OCI-M1 (cell line): ENCODE measurements around the gene INKA1.
"Not testable (repeated sequence)": the region's sequence is repeated elsewhere in the genome, so short reads cannot be mapped to it uniquely, and the experiment has no call there.

ENCODE experiments used
- DNase-seq: peaks from one replicate; lab custom pipeline; 2025; lab: John Stamatoyannopoulos, UW

Gene INKA1

DNA sequence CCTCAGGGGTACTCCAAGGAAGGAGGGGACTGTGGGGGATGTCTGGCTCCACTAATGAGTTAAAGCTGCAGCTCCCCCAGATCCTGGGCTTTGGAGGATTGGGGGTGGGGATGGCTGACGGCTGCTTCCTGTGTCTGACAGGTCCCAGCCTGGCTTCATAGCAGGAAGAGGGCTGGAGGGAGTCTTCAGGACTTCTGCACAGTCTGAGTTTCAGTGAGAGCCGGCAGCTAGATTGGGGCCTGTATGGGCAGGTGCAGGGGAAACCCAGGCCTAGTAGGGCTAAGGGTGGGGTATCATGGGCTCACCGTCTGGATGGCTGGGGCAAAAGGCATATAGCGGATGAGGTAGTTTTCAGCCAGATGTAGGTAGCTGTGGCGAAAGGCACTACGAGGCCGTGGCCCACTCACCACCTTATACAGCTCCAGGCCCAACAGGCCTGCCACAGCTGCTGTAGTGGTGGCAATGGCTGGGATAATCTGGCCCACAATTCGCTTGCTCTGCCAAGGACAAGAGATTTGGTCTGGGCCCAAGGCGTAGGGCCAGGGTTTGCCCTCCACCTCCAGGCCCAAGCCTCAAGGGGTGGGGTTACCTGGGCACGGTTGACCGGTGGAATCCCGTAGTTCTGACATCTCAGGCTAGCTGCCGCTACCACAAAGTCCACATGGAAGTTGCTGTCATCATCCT lies 4.5 kb downstream of the INKA1 start:
- no peak for DNase-seq

DNA sequence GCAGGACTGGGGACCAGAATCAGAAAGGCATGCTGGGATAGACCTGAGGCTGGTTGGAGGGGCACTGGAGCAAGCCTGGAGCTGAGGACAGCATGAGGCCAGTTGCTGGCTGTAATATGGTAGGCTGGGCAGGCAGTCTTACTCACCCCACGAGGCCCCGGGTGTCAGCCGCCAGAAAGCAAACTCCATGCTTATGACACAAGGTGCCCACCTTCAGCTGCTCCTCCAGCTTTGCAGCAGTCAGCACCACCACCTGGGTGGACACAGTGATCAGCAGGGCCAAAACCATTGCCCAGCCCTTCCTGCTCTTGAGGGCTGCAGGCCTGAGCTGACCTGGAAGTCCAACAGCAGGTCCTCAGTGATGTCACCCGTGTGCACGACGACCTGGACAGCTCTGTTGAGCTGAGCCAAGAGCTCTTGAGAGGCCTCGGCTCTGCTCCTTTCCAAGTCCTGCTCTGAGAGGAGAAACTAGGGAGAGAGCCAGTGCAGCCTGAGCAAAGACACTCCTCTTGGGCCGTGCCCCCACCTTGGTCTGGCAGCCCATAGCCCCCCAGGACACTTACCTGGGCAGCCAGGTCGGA lies 9.9 kb downstream of the INKA1 start:
- no peak for DNase-seq

DNA sequence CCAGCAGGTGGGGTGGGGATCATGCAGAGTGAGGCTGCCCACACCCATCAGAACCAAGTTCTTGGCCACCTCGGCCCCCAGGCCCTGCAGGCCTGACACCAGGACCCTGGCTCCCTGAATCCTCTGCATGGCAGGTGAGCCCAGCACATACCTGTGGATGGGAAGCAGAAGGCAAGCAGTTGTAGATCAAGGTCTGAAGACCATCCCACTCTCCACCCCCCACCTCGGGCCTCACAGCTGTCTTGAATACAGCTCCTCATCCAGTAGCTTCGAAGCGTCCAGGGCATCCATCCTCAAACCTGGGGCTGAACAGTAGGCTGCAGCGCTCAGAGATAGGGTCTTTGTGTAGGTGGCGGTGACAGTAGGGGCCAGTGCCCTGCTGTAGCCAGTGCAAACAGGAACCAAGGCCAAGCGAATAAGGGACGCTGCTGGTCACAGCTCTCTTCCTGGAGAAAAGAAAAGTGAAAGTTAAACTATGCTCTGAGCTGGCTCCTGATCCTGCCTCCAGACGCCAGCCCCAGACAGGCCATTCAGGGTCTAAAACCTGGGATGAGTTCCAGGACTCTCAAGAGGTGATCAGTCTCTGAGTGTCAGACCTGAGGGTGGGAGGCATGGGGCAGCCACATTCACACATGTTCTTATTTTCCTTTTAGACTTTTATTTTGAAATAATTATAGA lies 10.6 kb downstream of the INKA1 start, which contains the start of gene UBA7:
Gene UBA7 (minus strand): TSS at position 457 of the 678 bp plus-strand sequence. CDS start 166 bp downstream, at position 291.
- DNase-seq = peak; percentile 83

DNA sequence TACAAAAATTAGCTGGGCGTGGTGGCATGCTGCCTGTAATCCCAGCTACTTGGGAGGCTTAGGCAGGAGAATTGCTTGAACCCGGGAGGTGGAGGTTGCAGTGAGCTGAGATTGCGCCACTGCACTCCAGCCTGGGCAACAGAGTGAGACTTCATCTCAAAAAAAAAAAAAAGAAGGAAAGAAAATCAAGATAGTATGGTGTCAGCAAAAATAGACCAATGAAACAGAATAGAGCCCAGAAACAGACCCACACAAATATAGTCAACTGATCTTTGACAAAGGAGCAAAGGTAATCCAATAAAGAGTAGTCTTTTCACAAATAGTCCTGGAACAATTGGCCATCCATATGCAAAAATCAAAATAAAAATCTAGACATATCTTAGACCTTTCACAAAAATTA lies 20.1 kb downstream of the INKA1 start:
- DNase-seq = not testable (repeated sequence)

DNA sequence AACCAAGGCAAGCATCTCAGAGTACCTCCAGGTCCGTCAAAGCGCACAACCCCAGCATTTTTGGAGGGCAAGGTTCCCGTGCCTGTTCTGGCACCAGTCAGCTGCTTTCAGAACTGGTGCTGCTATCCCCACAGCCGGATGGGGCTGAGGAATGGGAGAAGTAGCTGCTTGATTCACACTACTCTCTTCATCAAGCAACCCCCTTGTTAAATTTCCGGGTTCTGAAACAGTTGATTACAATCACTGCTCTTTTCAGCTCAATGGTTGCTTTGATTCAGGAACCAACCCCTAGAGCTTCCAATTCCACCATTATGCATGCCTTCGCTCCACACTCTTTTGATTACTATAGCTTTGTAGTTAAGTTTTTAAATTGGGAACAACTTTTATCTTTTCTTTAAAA lies 23.0 kb downstream of the INKA1 start:
- no peak for DNase-seq

DNA sequence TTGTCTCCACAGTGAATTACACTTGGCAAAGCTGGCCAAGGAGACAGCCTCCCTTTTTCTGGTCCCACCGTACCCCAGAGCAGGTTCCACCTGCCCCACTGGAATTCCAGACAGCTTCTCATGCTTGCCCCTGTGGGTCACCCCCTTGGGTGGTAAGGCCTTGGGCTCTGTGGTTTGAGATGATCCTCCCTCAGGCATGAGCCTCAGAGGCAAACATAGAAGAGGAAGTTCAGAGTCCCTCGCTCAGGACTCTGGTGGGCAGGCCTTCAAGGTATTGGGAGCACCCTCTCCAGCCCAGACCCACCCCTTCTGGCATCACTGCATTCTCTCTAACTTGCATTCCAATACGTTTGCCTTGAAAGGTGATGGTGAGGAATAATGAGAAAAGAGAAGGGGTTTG lies 28.3 kb downstream of the INKA1 start:
- no peak for DNase-seq

DNA sequence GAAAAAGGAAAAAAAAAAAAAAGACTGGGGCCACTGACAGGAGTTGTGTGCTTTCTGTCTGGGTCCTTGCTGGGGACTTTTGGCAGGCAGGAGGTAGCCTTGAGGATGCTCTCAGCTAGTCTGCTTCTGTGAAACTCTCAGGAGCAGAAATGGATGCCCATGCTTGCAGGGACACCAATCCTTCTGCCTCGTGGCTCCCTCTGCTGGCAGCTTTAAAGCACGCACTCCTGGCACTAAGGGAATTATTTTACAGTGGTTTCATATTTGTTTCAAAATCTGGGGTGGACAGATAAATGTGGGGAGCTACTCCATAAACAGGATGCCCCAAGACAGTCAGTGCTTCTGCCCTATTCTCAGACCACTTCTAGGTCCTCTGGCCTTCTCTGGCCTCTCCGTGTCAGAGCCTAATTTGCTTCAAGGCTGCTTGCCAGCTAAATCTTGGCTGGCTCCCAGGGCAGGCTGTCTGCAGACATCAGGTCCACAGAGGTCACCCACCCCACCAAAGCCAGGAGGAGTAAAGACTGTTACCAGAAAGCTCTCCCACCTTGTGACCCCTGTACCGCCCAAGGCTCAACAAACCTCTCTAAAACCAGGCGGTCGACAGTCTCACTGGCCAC lies 36.2 kb downstream of the INKA1 start:
- peak; percentile 74 for DNase-seq

DNA sequence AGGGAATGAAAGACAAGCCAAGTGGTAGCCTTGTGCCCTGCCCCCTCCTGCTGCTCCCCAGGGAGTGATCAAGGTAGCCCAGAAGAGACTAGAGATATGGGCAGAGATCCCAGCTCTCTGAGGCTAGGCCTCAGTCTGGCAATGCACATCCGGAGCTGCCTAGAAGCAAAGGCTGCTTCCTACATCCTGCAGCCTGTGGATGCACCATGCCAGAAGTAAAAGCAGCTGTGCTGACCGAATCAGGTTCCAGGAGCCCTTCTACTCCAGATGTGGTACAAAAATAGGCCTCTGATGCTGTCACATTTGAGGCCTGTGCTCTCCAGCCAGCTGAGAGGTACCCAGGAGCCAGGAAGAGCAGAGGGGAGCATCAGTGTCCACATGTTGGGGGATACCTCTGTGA lies 37.3 kb downstream of the INKA1 start:
- DNase-seq = no peak

DNA sequence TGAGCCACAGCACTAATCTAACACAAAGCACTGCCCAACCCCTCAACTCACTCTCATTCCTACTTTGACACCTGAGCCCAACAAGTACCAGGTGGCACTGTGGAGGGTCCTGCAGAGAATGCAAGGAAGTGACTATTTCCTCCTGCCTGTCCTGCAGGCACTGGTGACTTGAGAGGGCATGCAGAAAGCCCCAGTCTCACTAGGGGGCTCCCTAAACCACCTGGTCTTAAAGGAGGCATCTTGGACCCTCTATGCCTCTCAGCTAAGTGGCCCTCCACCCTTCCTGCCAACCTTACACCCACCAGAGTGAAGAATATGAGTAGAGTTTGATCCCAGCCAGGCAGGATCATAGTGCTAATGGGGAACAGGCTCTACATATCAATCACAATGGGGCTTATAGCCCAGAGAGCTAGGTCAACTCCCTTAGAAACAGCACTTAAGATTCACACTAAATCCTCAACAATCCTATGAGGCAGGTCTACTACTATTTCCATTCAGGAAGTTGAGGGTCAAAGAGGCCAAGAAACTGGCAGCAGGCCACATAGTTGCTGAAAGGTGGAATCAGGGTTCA lies 38.1 kb downstream of the INKA1 start:
- DNase-seq = peak; percentile 49

DNA sequence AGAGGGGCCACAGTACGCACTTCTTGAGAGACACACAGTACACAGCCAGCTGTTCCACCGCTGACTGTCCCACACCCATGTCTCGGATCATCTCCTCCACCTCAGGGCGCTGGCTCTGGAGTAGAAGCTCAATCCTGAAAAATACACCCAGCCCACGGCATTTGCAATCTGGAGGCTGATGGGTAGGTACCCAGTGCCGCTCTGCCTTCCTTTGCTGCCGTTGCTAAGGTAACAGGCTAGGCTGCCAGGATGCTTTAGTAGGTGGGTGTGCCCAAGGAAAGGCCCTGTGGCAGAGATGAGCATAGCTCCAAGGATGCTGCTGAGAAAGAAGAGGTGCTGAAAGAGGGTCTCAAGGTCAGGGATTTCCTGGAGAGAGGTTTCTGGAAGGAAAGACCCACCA lies 38.7 kb downstream of the INKA1 start:
- no peak for DNase-seq

DNA sequence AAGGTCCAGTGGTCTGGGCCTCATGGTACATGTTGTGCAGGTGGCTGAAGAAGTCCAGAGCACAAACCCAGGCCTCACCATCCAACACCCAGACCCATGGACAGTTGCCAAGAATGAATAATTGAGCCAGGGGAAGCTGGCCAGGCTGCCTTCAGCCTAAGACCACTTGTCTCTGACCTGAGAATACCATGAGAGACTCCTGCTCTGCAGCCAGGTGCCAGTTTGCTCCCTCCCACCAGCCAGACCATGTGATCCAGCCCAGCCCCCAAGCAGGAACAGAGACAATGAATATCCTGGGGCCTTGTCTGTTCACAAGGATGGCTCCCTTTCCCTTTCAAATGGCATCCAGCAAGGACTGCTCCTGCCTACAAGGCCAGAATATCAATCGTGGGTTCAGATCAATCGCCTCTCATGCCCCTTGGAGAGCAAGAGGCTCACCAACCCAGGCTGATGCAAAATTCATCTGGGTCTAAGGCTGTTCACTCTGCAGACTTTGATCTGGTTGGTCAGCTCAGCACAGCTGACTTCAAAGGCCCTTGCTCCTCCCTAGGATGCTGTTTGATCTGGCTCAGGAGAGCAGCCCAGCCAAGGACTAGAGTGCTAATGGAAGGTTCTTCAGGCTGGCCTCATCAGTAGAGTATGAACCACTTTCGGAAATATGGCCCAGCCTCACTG lies 39.9 kb downstream of the INKA1 start:
- DNase-seq = no peak

DNA sequence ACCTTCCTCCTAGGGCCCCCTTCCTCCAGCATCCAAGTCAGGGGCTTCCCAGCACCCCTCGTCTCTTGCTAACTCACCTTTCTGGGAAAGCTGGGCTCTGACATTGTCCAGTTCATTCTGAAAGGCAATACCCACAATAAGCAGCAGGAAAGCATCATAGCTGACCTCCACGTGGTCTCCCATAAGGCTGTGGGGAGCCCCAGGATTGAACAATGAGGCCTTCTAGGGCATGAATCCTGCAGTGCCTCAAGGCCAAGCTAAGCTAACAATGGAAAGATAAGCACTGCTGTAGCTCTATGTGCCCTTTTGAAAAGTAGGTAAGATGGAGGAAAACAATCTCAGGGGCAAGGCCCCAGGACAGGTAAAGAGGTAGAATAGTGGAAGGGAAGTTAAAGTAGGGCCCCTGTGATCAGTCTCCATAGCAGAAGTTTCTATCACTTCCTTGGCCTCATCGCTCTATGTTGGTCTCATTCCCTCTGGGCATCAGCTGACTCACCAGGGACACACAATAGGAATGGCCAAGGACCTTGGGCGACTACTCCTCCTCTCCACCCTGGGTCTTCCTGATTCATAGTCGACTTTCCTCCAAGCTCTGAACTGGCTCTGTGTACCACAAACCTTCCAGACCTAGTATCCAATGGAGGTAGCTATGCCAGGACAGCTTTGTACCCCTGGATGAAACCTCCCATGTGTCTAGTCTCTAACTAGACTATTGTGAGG lies 41.6 kb downstream of the INKA1 start:
- DNase-seq = no peak

DNA sequence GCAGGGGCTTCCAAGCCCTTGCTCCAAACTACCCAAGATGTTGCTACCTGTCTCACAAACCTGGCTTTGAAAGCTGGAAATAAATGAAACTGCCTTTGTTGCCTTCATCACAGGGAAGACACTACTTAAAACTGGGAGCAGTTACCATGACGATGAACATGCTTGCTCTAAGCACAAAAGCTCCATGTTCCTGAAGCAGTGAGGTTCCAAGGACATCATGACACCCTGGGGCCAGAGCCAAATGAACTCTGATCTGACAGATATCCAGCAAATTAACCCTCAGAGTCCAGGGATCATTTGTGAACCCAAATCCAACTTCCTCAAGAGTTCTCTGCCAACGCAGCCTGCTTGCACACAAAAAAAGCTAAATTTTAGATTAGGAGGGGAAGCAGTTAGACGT lies 42.6 kb downstream of the INKA1 start:
- no peak for DNase-seq
